Inflammatory macrophage (primary cell): ENCODE measurements around the gene NKIRAS2.

Experiments used
- DNase-seq, 2 donors: peaks; one replicate each; pipeline ENCODE4 v3.0.0-alpha.2; 2020 to 2022

The NKIRAS2 gene

DNA sequence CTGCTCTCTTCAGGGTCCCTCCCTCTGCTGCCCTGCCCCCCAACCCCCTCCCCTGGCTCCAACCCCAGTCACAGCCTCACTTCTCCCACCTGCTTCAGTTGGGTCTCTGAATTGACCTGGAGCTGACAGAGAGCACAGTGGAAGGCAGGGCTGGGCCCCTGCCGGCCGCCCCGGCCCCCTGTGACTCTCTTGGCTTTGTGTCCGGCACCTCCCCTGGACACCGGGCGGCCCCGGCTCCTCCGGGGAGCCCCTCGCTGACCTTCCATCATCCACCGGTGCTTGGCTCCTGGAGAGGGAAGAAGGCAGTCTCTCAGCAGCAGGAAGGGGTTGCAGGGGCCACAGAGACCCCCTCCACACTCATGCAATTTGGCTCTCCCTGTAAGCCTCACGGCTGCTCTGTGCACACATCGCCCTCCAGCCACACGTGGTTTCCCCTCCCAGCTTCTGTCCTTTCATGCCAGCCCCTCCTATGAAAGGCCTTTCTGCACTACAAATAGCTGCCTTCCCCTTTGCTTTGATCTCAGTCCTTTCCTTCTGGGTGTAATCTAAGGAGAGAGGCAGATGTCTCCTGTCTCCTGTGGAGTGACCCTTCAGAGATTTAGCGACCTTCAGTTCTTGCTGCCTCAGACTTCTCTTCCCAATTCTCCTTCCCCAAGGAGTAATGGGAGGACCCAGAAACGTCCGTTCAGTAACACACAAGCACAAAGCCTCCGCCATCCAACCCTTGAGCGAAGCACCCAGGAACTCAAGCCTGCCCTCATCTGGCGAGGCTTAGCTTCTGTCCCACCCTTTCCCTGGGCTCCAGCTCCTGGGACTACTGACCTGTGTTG is 8.3 kb downstream of the NKIRAS2 start:
- peak in 1 of 2 donors; percentile 41 for DNase-seq

DNA sequence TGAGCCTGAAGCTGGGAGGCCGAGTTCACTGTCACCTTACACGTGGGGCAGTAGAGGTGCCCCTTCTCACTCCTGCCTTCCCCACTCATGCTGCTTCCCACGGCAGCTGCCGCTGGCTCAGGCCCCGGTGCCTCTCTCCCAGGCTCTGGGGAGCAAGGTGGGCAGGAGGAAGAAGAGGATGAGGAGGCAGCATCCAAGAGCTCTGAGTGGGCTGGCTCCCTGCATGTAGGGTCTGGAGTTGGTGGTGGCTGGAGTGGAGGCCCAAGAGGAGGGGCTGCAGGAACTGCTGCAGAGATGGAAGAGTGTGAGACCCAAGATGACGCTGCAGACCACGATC is 8.9 kb downstream of the NKIRAS2 start:
- no peak for DNase-seq

- no peak for DNase-seq
These were observed 11.7 kb downstream of the NKIRAS2 start for GRCh38 chr17:42031584-42031983.

DNA sequence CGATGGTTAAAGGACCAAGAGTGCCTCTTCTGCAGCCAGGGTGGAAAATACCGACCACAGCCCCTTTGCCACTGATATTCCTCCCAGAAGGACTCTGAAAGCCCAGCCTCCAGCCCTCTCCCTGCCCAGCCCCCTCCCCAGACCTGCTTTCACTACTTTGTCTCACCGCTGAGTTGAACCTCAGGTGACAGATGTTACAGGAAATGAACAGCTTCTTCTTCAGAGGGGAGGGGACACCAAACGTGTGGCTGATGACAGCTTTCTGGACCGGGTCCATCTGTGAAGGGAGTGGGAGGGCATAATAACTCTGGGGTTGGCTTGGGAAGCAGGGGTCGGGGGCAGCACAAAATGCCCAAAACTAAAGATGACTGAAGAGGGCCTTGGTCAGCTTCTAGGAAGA is 14.2 kb downstream of the NKIRAS2 start:
- no peak for DNase-seq

DNA sequence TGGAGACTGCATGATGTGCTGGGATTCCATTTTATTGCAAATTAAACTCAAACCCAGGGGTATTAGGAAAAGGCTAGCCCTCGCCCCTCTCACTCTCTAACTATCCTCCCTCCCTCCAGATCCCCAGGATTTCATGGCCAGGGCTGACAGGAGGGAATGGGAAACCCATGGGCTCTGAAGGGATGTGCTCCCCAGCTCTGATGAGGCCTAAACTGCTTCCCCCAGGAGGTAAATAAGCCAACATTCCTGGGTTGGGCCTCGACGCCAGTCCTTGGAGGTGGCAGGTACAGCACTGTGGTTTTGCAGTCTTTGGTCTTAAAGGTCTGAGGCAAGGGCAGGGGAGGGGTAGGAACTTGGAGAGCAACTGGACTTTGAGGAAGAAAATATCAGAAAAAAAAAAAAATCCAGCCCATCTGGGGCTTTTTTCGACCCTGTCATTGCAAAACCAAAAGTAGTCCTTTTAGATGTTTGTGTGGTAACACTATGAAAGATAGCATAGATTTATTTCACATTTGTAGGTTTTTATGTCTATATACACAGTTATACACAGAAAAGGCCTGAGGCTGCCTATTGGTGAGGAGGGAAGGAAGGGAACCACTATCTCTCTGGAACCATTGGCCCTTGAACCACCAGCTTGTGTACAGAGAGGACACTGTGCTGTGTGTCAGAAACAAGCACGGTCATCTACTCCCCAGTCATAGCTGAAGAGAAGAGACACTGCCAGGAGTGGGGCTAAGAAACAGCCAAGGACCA is 18.5 kb downstream of the NKIRAS2 start:
- no peak for DNase-seq

DNA sequence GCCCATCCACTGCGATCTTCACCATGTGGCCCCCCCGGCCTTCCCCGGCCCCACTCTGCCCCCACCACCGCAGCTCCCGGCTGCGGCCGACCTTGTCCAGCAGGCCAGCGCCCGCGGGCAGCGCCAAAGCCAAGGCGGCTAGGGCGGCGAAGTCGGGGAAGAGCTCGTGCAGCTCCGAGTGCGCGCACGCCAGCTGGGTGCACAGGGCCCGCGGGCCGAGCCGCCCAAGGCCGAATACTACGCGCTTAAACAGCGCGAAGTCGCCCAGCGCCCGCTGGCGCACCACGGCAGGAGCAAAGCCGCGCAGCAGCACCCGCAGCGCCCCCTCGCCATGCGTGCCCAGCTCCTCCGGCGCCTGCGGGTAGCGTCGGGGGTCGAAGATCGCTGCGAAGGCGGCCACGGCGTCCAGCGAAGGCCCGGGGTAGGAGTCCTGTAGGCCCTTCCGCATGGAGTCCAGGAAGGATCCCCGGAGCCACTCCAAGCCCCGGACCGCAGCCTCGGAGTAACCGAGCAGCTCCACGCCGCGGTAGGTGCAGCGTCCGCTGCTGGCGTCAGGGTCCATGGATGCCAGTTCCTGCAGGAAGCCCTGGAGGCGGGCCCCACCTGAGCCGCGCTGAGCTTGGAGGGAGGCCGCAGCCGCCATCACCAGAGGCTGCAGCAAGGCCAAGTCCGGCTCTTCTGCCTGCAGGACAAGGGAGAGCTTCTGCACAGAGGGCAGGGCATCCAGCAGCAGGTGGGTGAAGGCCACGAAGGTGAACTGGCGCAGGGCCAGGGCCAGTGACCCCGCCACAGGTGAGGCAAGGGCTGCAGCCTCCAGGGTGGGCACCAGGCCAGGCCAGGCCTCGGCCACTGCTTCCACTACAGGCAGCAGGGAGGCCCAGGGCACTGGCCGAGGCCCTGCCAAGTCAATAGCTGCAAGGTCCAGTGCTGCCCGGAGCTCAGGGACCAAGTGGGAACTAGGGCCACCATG is 20.2 kb downstream of the NKIRAS2 start:
- no peak for DNase-seq

DNA sequence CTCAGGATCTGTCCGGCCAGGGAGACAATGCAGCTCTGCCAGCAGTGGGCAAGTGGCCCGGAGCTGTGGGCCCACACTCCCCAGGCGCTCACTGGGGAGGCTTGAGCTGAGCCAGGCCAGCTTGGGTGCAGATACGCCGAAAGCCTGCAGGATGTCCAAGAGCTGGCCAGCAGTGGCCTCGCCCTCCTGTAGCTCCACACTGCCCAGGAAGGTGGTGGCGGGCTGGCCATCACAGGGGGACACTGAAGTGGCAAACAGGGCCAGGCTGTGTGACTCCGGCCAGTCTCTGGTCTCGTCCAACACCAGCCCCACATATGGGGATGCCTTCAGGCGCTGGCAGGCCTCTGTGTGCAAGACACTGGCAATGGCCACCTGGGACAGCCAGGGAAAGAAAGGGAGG is 20.9 kb downstream of the NKIRAS2 start:
- no peak for DNase-seq

DNA sequence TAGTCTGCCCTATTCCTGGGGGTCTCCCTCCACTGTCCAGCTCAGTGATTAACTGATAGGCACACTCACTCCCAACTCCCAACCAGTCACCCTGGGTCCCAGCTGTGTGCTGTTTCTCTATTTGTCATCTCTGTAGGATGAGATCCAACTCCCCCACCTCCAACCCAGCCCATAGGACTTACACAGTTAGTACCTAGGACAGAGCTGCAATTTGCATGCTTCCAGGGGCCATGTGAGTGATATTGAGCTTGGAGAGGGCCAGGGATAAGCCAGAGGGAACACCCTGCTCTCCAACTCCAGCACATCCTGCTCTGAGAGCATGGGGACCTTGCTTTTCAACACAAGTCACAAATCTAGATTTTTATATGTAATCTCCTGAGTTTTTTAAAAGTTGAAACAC is 21.7 kb downstream of the NKIRAS2 start:
- no peak for DNase-seq

- DNase-seq = no peak
These were observed 22.9 kb downstream of the NKIRAS2 start for GRCh38 chr17:42042598-42043319.

DNA sequence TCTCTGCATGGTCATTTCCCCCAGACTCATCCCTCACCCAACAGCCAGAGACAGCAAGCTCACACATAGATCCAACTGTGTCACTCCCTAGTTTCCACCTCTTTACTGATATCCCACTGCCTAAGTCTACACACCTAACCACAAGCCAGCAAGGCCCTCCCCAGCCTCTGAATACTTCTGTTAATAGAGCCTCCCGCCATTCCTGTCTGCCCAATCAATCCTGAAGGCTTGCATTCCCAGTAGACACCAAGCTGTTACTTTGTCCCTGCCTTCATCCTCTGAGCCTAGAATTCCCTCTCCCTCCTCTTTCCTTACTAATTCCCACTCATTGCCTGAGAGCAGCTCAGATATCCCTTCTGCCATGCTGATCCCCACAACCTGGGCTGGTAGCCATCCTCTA is 25.8 kb downstream of the NKIRAS2 start:
- no peak for DNase-seq

DNA sequence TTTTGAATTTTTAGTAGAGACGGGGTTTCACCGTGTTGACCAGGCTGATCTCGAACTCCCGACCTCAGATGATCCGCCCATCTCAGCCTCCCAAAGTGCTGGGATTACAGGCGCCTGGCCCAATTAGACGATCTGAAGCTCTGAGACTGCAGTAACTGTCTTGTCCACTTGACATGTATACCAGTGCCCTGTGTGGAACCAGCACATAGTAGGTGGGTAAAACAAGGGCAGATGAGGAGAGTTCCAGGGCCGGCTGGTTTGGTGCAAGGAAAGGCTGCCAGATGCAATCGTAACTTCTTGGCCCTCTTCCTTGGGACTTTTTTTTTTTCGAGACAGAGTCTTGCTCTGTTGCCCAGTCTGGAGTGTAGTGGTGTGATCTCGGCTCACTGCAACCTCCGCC is 27.5 kb downstream of the NKIRAS2 start:
- no peak for DNase-seq

DNA sequence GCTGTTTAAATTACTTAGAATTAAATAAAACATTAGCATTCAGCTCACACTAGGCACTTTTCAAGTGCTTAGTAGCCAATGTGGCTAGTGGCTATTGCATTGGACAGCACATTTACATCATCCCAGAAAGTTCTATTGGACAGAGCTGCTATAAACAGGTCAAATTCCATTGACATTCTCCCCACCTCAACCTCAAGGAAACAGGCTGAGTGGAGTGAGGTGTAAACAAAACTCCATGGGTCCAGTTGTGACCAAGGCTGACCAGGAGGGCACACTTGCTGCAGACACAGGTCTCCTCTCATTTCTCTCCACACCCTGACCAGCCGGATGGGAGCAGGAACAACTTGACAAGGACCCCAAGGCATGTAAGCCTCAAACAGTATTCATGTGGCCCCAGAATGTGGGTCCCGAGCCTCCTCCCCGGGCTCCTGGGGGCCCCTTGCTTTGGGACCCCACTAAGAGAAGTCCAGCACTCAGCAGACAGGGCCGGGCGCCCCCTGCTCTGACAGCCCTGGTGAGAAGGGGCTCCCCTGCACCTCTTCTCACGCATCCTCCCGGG is 30.0 kb downstream of the NKIRAS2 start:
- DNase-seq = no peak

- DNase-seq = peak; percentile 36 to 54
These were observed 30.6 kb downstream of the NKIRAS2 start, which contains the start of gene C17orf113 for GRCh38 chr17:42050393-42051012. TSS of gene C17orf113 (minus strand) at chr17:42050601. CDS start at chr17:42043376, 7,225 bp downstream.

- DNase-seq = no peak
These were observed 31.1 kb downstream of the NKIRAS2 start for GRCh38 chr17:42051013-42051400.

GRCh38 chr17:42051645-42052044 is 31.8 kb downstream of the NKIRAS2 start:
- no peak for DNase-seq

- DNase-seq = no peak
These were observed 32.5 kb downstream of the NKIRAS2 start for GRCh38 chr17:42052346-42052877.

- DNase-seq = no peak
These were observed 34.0 kb downstream of the NKIRAS2 start for GRCh38 chr17:42053731-42054500.

GRCh38 chr17:42055027-42055426 is 35.1 kb downstream of the NKIRAS2 start:
- DNase-seq = no peak

GRCh38 chr17:42055496-42055895 is 35.6 kb downstream of the NKIRAS2 start:
- no peak for DNase-seq

- no peak for DNase-seq
These were observed 36.7 kb downstream of the NKIRAS2 start for GRCh38 chr17:42056635-42057034.
